Measurements from ENCODE around the gene PAX8.

- TF ChIP-seq CTCF (conservative IDR thresholded peaks at IDR 0.05; ENCODE audit: low read length) (0 out of 2 replicates have a peak, but pooled peaks have one; percentile 32), EZH2phosphoT487 (IDR thresholded peaks at IDR 0.05; ENCODE audit: borderline replicate concordance, low read depth, low read length) (no peak)
These were observed 76.2 kb downstream of the PAX8 start for GRCh38 chr2:113202305-113203216.
